ENCODE measurements around the gene SLC7A11.

Gene SLC7A11

DNA sequence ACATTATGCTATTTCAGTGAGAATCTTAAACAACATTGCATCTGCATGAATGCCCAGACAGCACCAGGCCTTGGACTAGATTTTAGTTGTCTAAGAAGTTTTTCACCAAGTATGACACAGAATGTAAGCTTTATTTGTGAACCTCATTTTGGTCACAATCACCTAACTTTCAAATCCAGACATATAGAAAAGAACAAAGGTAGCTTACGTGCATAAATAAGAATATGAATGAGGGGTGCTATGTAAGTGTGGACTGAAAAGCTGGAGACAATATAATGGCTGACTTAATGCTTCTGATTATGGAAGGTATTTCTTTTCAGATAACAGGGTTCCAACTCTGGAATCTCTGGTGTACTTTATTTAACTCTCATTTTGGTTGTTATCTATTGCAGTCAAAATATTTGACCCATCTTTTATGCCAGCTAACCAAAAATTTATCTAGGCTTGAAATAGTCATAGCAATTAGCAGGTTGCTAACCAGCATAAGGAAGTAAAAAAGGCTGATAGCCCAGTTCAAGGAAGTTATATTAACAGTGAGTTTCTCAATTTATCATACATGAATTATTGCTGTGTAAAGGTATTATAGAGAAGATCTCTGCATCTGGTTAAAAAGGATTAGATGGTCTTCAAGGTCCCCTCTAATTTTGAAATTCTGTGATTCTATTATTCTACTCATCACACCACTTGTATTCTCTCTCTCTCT, 36.5 kb downstream of the SLC7A11 start:
- no peak for DNase-seq (ENCODE audit: low read depth in 2 of 2)

GRCh38 chr4:138204507-138204906, 37.6 kb downstream of the SLC7A11 start:
- no peak for DNase-seq (ENCODE audit: low read depth in 2 of 2)

DNA sequence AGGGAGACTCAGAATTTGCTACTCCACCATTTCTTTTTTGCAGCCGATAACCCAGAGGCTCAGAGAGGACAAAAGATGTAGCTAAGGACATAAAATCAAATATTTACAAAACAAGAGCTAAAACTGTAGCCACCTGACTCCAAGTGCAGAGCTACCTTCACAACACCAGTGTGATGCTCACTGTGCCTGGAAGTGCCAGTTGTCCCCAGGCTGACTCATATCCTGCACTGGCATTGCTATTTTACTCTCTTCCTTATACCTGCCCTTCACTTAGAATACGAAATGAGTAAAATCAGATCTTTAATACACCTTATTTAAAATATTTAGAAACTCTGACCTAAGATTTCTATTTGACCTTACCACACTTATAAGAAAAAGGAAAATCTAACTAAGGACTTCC, 39.5 kb downstream of the SLC7A11 start:
- DNase-seq (ENCODE audit: low read depth in 2 of 2): no peak

- DNase-seq (ENCODE audit: low read depth in 2 of 2): no peak
Observed at GRCh38 chr4:138200236-138200590, 41.9 kb downstream of the SLC7A11 start.

- DNase-seq (ENCODE audit: low read depth in 2 of 2): no peak
Observed at GRCh38 chr4:138199568-138200235, 42.4 kb downstream of the SLC7A11 start.

- DNase-seq (ENCODE audit: low read depth in 2 of 2): no peak
Observed at GRCh38 chr4:138196153-138196552, 46.0 kb downstream of the SLC7A11 start.

DNA sequence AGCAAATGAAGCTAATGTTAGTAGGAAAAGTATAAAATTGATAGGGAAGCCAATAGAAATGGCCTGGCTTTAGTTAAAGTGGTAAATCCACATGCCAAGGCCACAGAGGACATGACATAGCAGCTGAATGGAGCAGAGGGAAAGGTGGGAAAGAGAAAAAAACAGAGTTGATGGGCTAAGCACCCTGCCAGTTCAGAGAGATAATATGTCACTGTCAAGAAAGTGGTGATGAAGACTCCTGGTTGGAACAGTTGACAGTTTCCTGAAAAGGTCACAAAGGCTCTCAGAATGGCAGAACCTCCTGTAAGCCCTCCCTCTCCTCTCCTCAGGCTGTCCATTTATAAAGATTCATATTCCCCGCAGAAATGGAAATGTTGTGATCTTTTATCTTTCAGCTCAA, 48.2 kb downstream of the SLC7A11 start:
- no peak for DNase-seq (ENCODE audit: low read depth in 2 of 2)

DNA sequence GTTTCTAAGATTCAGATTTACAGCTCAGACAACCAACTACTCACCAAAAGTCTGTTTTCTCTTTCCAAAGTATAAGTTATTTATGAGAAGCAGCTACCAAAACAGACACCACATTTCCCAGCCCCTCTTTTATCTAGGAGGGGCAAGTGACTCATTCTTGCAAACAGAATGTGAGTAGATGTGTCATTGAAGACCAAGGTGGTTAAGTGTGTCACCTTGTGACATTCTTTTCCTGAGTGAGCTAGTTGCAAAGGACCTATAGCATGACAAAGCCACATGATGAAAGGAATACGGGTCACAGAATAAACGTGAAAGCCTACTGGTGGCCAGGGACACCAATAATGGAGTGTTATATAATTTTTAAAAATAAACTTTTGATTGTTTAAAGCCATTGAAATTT, 50.0 kb downstream of the SLC7A11 start:
- no peak for DNase-seq (ENCODE audit: low read depth in 2 of 2)

DNA sequence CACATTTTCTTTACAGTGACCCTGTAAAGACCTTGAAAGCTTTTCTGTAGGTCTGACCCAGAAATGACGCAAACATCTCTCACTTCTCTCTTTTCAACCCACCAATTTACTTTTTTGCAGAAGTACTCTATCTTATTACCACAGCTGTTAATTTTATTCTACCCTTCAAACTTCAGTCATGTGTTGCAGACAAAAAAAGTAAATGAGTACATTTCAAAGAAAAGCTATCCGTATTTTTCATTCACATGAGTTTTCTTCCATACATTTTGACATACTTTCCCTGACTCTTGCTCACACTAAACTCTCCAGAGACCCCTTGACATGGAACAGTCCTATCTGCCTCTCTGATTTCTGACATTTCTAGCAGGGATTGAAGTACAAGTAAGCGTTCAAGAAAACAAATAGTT, 51.7 kb downstream of the SLC7A11 start:
- DNase-seq (ENCODE audit: low read depth in 2 of 2): no peak

- no peak for DNase-seq (ENCODE audit: low read depth in 2 of 2)
Observed at GRCh38 chr4:138189206-138189605, 52.9 kb downstream of the SLC7A11 start.

GRCh38 chr4:138188406-138189084, 53.6 kb downstream of the SLC7A11 start:
- no peak for DNase-seq (ENCODE audit: low read depth in 2 of 2)

DNA sequence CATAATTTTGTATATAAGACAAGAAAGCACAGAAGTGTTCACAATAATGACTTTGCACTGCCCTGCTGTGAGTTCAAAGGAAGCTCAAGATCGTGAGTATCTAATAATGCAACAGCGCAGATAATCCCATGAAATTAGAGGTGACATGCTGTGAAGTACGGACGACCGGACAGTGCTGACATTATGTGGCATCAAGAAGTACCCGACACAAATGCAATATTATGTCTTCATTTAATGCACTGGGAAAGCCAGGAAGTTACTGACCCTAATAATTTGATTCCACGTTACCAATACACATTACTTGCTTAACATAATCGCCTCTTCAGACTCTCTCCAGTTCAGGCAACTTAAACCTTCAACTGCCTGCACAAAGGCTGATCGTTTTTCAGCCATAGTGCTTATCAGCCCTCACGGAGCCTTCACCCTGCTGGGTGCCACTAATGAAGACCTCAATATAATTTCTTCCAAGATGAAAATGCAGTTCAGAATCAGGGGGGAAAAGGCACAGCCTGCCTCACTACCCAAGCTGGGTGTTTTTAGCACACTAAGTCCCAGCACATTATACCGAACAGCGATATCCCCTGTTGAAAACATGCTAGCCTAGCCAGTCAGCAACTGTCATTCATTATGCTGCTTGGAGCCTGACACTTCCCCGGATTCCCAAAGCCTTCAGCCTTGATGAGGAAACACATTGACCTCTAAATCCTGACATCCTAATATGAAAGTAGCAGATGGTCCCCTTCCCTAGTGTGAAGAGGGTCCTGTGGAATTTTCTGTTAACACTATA, 56.1 kb downstream of the SLC7A11 start:
- no peak for DNase-seq (ENCODE audit: low read depth in 2 of 2)

- no peak for DNase-seq (ENCODE audit: low read depth in 2 of 2)
Observed at GRCh38 chr4:138184886-138185285, 57.3 kb downstream of the SLC7A11 start.

- no peak for DNase-seq (ENCODE audit: low read depth in 2 of 2)
Observed at GRCh38 chr4:138182838-138183426, 59.2 kb downstream of the SLC7A11 start.

GRCh38 chr4:138181287-138181686, 60.9 kb downstream of the SLC7A11 start:
- no peak for DNase-seq (ENCODE audit: low read depth in 2 of 2)

DNA sequence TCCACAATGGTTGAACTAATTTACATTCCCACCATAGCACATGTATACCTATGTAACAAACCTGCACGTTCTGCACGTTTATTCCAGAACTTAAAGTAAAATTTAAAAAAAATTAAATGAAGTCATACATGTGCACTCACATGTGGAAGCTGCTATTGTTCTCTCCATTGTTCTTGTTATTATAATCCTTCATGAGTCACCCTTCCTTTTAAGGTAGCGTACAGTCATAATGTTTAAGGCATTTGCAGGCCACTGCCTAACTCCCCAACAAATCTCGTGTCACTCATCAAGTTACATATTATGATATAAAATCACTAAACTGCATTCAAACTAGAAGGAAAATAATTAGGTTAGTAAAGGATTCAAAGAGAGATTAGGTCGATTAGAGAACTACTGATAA, 63.6 kb downstream of the SLC7A11 start:
- no peak for DNase-seq (ENCODE audit: low read depth in 2 of 2)

- no peak for DNase-seq (ENCODE audit: low read depth in 2 of 2)
Observed at GRCh38 chr4:138177278-138177968, 64.7 kb downstream of the SLC7A11 start.

GRCh38 chr4:138174981-138175794, 67.0 kb downstream of the SLC7A11 start:
- no peak for DNase-seq (ENCODE audit: low read depth in 2 of 2)

DNA sequence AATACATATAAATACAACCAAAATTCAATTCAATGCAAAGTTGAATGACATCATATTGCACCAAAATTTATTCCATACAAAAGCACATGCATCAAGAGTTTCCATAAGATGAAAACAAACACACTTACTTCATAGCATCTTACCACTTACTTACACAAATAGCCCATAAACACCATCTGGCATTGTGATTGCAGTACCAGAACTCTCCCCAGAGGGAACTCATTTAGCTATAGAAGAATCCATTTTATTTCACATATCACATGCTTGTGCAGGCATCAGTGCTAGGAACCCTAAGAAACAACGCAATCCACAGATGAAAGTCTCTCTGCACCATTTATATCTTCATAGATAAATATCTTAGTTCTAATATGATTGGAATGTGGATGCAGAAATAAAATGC, 77.9 kb downstream of the SLC7A11 start:
- DNase-seq (ENCODE audit: low read depth in 2 of 2): no peak

DNA sequence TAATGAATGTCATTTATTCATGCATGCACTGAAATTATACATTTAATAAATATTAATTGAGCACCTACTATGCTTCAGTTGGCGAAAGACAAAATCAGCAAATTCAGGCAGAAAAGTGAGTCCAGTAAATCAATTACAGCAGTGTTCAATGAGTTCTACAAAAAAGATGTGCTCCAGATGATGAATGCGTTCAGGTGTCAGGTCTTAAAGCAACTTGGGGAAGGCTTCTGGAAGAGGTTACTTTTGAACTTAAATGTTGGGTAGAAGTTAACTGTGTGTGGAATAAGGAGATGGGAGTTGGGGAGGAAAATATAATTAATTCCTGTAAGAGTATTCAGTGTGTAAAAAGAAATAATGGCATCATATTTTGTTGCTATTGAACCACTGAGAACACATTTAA, 79.0 kb downstream of the SLC7A11 start:
- no peak for DNase-seq (ENCODE audit: low read depth in 2 of 2)

Measured in stimulated activated CD4-positive, alpha-beta T cell treated with anti-CD3 and anti-CD28 coated beads, Interleukin-1b, Interleukin-23, amount 100 ng/mL, for 4 hours (primary cell).